Endothelial cell of umbilical vein (primary cell): ENCODE measurements around the gene JARID2.

Experiments used
- CTCF ChIP-seq, 2 donors: IDR thresholded peaks; 1 replicate in 1 of 2; 2 replicates in 1 of 2; pipeline ENCODE4 v1.5.1; 2011; ENCODE audit warnings: low read length in 2 of 2, mild to moderate bottlenecking in 2 of 2, moderate library complexity in 2 of 2, control low read depth in 1 of 2, inconsistent platforms in 1 of 2, low read depth in 1 of 2; ENCODE audit not compliant: insufficient read depth in 1 of 2; ENCODE audit errors: extremely low read depth in 1 of 2
- EZH2 ChIP-seq: IDR thresholded peaks from 2 replicates; pipeline ENCODE4 v1.6.1; 2012; ENCODE audit warnings: borderline replicate concordance, low read depth, mild to moderate bottlenecking, moderate library complexity, low read length, inconsistent platforms; ENCODE audit not compliant: severe bottlenecking
- JUN ChIP-seq: IDR thresholded peaks from 2 replicates; pipeline ENCODE4 v1.6.1; 2011; ENCODE audit warnings: borderline replicate concordance, low read depth; ENCODE audit not compliant: insufficient read length, insufficient read depth
- MAX ChIP-seq: IDR thresholded peaks from 2 replicates; pipeline ENCODE4 v1.6.1; 2011; ENCODE audit not compliant: insufficient read depth, insufficient read length
- MYC ChIP-seq: IDR thresholded peaks from one replicate; pipeline ENCODE4 v1.6.1; 2011; ENCODE audit warnings: mild to moderate bottlenecking, low read depth, low read length
- POLR2A ChIP-seq: IDR thresholded peaks from 2 replicates; pipeline ENCODE4 v1.6.1; 2012; ENCODE audit warnings: low read depth, mild to moderate bottlenecking, control low read depth, low read length
- POLR2AphosphoS5 ChIP-seq: IDR thresholded peaks from 2 replicates; pipeline ENCODE4 v1.6.1; 2012; ENCODE audit warnings: low read depth, mild to moderate bottlenecking, control low read depth, low read length, moderate library complexity; ENCODE audit not compliant: insufficient read depth

- TF ChIP-seq POLR2AphosphoS5 (no peak), CTCF (IDR thresholded peaks at IDR 0.05; ENCODE audit: extremely low read depth in 1 of 2, insufficient read depth in 1 of 2, low read depth in 1 of 2, low read length in 2 of 2) (no peak), EZH2 (no peak), POLR2A (no peak), MAX (no peak), MYC (no peak), JUN (no peak)
These were observed 147.7 kb downstream of the JARID2 start for GRCh38 chr6:15393605-15394004.
